Activated T-cell treated with anti-CD3 and anti-CD28 coated beads, Interleukin-2, amount 50 U/mL, for 72 hours (primary cell): Measurements from ENCODE around the gene PPY. TPM values are rescaled to one million over a fixed set of nuclear protein-coding genes. Genes with fewer than 3 reads are reported as not detected.
"Not testable (repeated sequence)": the region's sequence is repeated elsewhere in the genome, so short reads cannot be mapped to it uniquely, and the experiment has no call there.

Experiments used
- ATAC-seq, 2 donors: fragments of 150-1000 bp; cut with Tn5 transposase; replicated peaks in 1 of 2; 2 replicates each; pipeline ENCODE4 v1.10.0; 2021; ENCODE audit warnings: moderate library complexity in 2 of 2, mild to moderate bottlenecking in 1 of 2
- DNase-seq, 2 donors: peaks; one replicate each; pipeline ENCODE4 v3.0.0; 2021 to 2022; ENCODE audit warnings: mixed read lengths in 1 of 2
- H3K27ac Mint-ChIP-seq: one replicate; pipeline ENCODE4 v1.8.0; 2022; ENCODE audit warnings: mild to moderate bottlenecking, moderate library complexity, mixed read lengths
- H3K27me3 Mint-ChIP-seq: one replicate; pipeline ENCODE4 v1.8.0; 2022; ENCODE audit warnings: low read depth, mixed read lengths
- H3K36me3 Mint-ChIP-seq, 2 donors: one replicate each; pipeline ENCODE4 v1.8.0; 2022; ENCODE audit warnings: mixed read lengths in 2 of 2, mild to moderate bottlenecking in 1 of 2; ENCODE audit not compliant: insufficient read depth in 2 of 2
- H3K4me1 Mint-ChIP-seq: one replicate; pipeline ENCODE4 v1.8.0; 2022; ENCODE audit warnings: low read depth, mixed read lengths
- H3K4me3 Mint-ChIP-seq, 2 donors: one replicate each; pipeline ENCODE4 v1.8.0; 2022; ENCODE audit warnings: mild to moderate bottlenecking in 2 of 2, mixed read lengths in 2 of 2, moderate library complexity in 2 of 2
- H3K9me3 Mint-ChIP-seq, 2 donors: one replicate each; pipeline ENCODE4 v1.8.0; 2022; ENCODE audit warnings: mixed read lengths in 2 of 2
- total RNA-seq, 2 donors: library from RNA; stranded (reverse); gene quantifications; one replicate each; pipeline ENCODE4 v1.2.3, GENCODE V29; 2022

PPY gene
- total RNA-seq, 2 donors from 2014 or later = not detected

DNA sequence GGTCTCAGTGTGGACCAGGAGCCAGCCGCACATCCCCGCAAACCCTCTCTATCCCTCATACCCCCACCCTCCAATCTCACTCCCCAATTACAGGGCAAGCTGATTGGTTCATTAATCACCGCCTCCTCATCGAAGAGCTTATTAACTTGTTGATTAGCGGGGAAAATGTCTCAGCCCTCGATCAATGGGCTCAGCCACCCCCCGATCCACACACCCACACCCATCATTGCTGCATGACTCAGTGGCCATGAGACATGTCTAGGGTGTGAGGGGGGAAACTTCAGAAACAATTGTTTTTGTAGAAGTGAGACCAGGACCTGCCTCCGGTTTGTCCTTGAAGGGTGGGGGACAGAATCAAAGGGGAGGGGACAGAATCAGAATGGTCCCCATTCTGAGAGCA is 13.9 kb upstream of the PPY start:
- no peak for ATAC-seq

GRCh38 chr17:43953746-43954145 is 11.5 kb upstream of the PPY start, which contains the start of gene PYY:
TSS of gene PYY (minus strand) at chr17:43953940. CDS start at chr17:43953483, 457 bp downstream.
- Mint-ChIP-seq H3K9me3 (no peaks in the 10 kb centered on the region), H3K4me1 (peaks cover 8% of the 10 kb centered on the region), H3K36me3 (no peaks in the 10 kb centered on the region), H3K27ac (no peak within 1 kb of the TSS), H3K27me3 (peaks cover 49% of the 10 kb centered on the region), H3K4me3 (peak within 1 kb of the TSS; percentile 25 to 59)
- no peak for ATAC-seq
- DNase-seq = no peak

More for the DNA sequence above, 13.9 kb upstream of the PPY start:
- Mint-ChIP-seq H3K4me3 (no peak overlapping the region), H3K9me3 (no peaks in the 10 kb centered on the region), H3K4me1 (peaks cover 8% of the 10 kb centered on the region), H3K36me3 (no peaks in the 10 kb centered on the region), H3K27me3 (peaks cover 31% of the 10 kb centered on the region), H3K27ac (no peak overlapping the region)
- DNase-seq = no peak

GRCh38 chr17:43952724-43953666 is 10.7 kb upstream of the PPY start:
- peaks cover 8% of the 10 kb centered on the region for H3K4me1 Mint-ChIP-seq
- ATAC-seq (peak; percentile 31 to 59), DNase-seq (no peak)
- H3K27me3 Mint-ChIP-seq = peaks cover 49% of the 10 kb centered on the region
- peak overlapping the region; percentile 25 to 59 for H3K4me3 Mint-ChIP-seq
- no peaks in the 10 kb centered on the region for H3K9me3 Mint-ChIP-seq
- H3K27ac Mint-ChIP-seq = no peak overlapping the region
- no peaks in the 10 kb centered on the region for H3K36me3 Mint-ChIP-seq

GRCh38 chr17:43952351-43952723 is 10.1 kb upstream of the PPY start:
- H3K4me1 Mint-ChIP-seq = peaks cover 8% of the 10 kb centered on the region
- peaks cover 49% of the 10 kb centered on the region for H3K27me3 Mint-ChIP-seq
- H3K36me3 Mint-ChIP-seq = no peaks in the 10 kb centered on the region
- H3K27ac Mint-ChIP-seq = no peak overlapping the region
- DNase-seq = no peak
- no peaks in the 10 kb centered on the region for H3K9me3 Mint-ChIP-seq
- ATAC-seq = no peak
- peak overlapping the region in 1 of 2 donors; percentile 45 for H3K4me3 Mint-ChIP-seq

DNA sequence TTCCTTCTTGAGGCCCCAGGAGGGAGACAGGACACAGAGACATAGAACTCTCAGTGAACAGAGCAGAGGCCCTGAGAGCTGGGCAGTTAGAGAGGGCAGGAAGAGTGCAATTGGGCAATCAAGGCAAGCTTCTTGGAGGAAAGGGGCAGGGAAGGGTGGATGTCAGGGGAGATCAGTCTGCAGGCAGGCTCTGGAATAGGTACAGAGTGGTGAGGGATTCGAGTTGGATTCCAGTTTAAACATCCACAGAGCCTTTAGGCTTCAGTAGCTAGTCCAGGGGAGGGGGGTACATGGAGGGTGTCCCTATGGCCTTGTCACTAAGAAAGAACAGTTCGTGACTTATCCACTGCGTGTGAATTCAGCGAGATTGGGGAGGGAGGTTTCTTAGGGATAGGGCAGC is 9.5 kb upstream of the PPY start:
- no peaks in the 10 kb centered on the region for H3K36me3 Mint-ChIP-seq
- peaks cover 49% of the 10 kb centered on the region for H3K27me3 Mint-ChIP-seq
- H3K4me1 Mint-ChIP-seq = peaks cover 8% of the 10 kb centered on the region
- ATAC-seq (no peak), DNase-seq (no peak)
- H3K27ac Mint-ChIP-seq = no peak overlapping the region
- no peaks in the 10 kb centered on the region for H3K9me3 Mint-ChIP-seq
- H3K4me3 Mint-ChIP-seq = peak overlapping the region in 1 of 2 donors; percentile 22

DNA sequence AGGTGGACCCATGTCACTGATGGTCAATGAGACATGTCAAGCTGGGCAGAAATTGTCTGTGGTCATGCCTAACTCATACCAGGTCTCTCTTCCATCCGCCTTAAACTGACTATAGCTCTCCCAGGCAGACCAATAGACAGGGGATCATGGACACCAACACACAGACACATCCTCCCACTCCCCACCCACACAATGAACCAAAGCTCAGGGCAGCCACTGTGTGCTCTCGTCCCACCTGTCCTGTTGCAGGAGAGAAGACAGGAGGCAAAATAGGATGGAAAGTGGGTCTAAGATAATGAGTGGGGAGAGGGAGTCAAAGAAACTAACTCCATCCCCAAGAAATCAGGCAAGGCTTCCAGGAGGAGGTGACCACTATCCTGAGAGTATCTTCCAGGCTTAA is 8.3 kb upstream of the PPY start:
- peaks cover 48% of the 10 kb centered on the region for H3K27me3 Mint-ChIP-seq
- H3K4me1 Mint-ChIP-seq = peaks cover 8% of the 10 kb centered on the region
- H3K4me3 Mint-ChIP-seq = no peak overlapping the region
- H3K9me3 Mint-ChIP-seq = no peaks in the 10 kb centered on the region
- DNase-seq = no peak
- ATAC-seq = no peak
- H3K36me3 Mint-ChIP-seq = no peaks in the 10 kb centered on the region
- H3K27ac Mint-ChIP-seq = no peak overlapping the region

GRCh38 chr17:43949781-43950180 is 7.5 kb upstream of the PPY start:
- H3K4me1 Mint-ChIP-seq = peaks cover 10% of the 10 kb centered on the region
- no peaks in the 10 kb centered on the region for H3K9me3 Mint-ChIP-seq
- peaks cover 43% of the 10 kb centered on the region for H3K27me3 Mint-ChIP-seq
- DNase-seq (no peak), ATAC-seq (no peak)
- H3K36me3 Mint-ChIP-seq = no peaks in the 10 kb centered on the region
- H3K27ac Mint-ChIP-seq = no peak overlapping the region
- H3K4me3 Mint-ChIP-seq = no peak overlapping the region

DNA sequence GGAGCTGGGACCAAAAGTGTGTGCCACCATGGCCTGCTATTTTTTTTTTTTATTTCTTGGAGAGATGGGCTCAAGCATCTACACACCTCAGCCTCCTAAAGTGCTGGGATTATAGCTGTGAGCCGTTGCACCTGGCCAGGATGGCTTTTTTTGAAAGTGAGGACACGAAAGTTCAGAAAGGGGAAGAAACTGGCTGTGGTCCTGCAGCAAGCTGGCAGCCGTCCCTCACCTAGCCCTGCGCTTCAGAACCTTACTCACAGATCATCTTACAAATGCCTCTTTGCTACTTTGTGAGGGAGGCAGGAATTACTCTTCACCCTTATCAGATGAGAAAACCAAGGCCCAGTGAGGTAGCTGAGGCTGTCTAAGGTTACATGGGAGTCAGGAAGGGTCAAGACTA is 4.5 kb upstream of the PPY start:
- ATAC-seq = no peak
- Mint-ChIP-seq H3K4me3 (no peak overlapping the region), H3K36me3 (no peaks in the 10 kb centered on the region), H3K27me3 (peaks cover 24% of the 10 kb centered on the region), H3K9me3 (no peaks in the 10 kb centered on the region), H3K4me1 (peaks cover 12% of the 10 kb centered on the region), H3K27ac (no peak overlapping the region)
- no peak for DNase-seq

DNA sequence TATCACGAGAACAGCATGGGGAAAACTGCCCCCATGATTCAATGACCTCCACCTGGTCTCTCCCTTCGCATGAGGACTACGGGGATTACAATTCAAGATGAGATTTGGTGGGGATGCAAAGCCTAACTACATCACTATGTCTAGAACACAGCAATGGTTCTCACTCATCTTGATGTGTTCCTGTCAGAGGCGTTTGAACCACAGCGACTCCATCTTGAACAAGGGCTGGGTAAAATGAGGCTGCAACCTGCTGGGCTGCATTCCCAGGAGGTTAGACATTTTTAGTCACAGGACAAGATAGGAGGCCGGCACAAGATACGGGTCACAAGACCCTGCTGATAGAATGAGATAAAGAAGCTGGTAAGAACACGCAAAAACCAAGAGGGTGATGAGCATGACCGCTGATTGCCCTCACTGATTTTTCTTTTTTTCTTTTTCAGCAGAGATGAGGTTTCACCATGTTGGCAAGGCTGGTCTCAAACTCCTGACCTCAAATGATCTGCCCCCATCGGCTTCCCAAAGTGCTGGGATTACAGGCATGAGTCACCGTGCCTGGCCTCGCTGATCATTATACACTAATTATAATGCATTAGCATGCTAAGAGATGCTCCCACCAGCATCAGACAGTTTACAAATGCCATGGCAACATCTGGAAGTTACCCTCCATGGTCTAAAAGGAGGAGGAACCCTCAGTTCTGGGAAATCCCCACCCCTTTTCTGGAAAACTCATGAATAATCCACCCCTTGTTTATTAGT is 3.0 kb upstream of the PPY start:
- DNase-seq (no peak), ATAC-seq (no peak)
- Mint-ChIP-seq H3K27me3 (peaks cover 9% of the 10 kb centered on the region), H3K9me3 (no peaks in the 10 kb centered on the region), H3K27ac (no peak overlapping the region), H3K4me1 (peaks cover 12% of the 10 kb centered on the region), H3K4me3 (no peak overlapping the region), H3K36me3 (no peaks in the 10 kb centered on the region)

GRCh38 chr17:43940630-43941029 is 1.6 kb downstream of the PPY start:
- DNase-seq (peak; percentile 35 to 38), ATAC-seq (no peak)
- Mint-ChIP-seq H3K9me3 (no peaks in the 10 kb centered on the region), H3K4me3 (no peak overlapping the region), H3K4me1 (peaks cover 12% of the 10 kb centered on the region), H3K27me3 (peaks cover 23% of the 10 kb centered on the region), H3K27ac (no peak overlapping the region), H3K36me3 (no peaks in the 10 kb centered on the region)

GRCh38 chr17:43939886-43940285 is 2.4 kb downstream of the PPY start:
- Mint-ChIP-seq H3K4me1 (peaks cover 11% of the 10 kb centered on the region), H3K9me3 (no peaks in the 10 kb centered on the region), H3K36me3 (no peaks in the 10 kb centered on the region), H3K4me3 (no peak overlapping the region), H3K27ac (no peak overlapping the region), H3K27me3 (peaks cover 23% of the 10 kb centered on the region)
- DNase-seq = no peak
- no peak for ATAC-seq

DNA sequence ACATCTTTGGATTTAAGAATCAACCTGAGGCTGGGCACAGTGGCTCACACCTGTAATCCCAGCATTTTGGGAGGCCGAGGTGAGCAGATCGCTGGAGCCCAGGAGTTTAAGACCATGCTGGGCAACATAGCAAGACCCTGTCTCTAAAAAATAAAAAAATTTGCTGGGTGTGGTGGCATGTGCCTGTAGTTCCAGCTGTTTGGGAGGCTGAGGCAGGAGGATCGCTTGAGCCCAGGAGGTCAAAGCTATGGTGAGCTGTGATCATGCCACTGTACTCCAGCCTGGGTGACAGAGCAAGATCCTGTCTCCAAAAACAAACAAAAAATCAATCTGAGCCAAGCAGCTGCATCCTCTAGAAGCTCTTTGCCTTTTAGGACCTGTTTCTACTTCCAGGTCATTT is 2.8 kb downstream of the PPY start:
- H3K9me3 Mint-ChIP-seq, H3K27ac Mint-ChIP-seq, DNase-seq, H3K4me1 Mint-ChIP-seq, H3K36me3 Mint-ChIP-seq, H3K4me3 Mint-ChIP-seq, ATAC-seq: not testable (repeated sequence)
- H3K27me3 Mint-ChIP-seq = peaks cover 23% of the 10 kb centered on the region

GRCh38 chr17:43938838-43939182 is 3.5 kb downstream of the PPY start:
- H3K27me3 Mint-ChIP-seq = peaks cover 23% of the 10 kb centered on the region
- H3K36me3 Mint-ChIP-seq = no peaks in the 10 kb centered on the region
- ATAC-seq (no peak), DNase-seq (no peak)
- H3K4me1 Mint-ChIP-seq = no peaks in the 10 kb centered on the region
- H3K27ac Mint-ChIP-seq = no peak overlapping the region
- H3K4me3 Mint-ChIP-seq = peak overlapping the region in 1 of 2 donors; percentile 25
- H3K9me3 Mint-ChIP-seq = no peaks in the 10 kb centered on the region
